ENCODE measurements around the gene CCDC142.

The CCDC142 gene

GRCh38 chr2:74441170-74441689, 41.6 kb downstream of the CCDC142 start:
- DNase-seq (ENCODE audit: low read depth): no peak

GRCh38 chr2:74440378-74441169, 42.2 kb downstream of the CCDC142 start:
- DNase-seq (ENCODE audit: low read depth): no peak

GRCh38 chr2:74439803-74440377, 42.9 kb downstream of the CCDC142 start:
- DNase-seq (ENCODE audit: low read depth): no peak

- DNase-seq (ENCODE audit: low read depth): no peak
Observed at GRCh38 chr2:74439373-74439772, 43.4 kb downstream of the CCDC142 start.

- no peak for DNase-seq (ENCODE audit: low read depth)
Observed at GRCh38 chr2:74438248-74438647, 44.5 kb downstream of the CCDC142 start.

GRCh38 chr2:74436848-74437695, 45.7 kb downstream of the CCDC142 start:
- DNase-seq (ENCODE audit: low read depth): no peak

GRCh38 chr2:74436111-74436805, 46.5 kb downstream of the CCDC142 start:
- no peak for DNase-seq (ENCODE audit: low read depth)

GRCh38 chr2:74430502-74430901, 52.3 kb downstream of the CCDC142 start:
- DNase-seq (ENCODE audit: low read depth): no peak

- no peak for DNase-seq (ENCODE audit: low read depth)
Observed at GRCh38 chr2:74429487-74430451, 53.0 kb downstream of the CCDC142 start.

GRCh38 chr2:74428675-74429074, 54.1 kb downstream of the CCDC142 start:
- DNase-seq (ENCODE audit: low read depth): no peak

GRCh38 chr2:74427551-74427950, 55.2 kb downstream of the CCDC142 start:
- DNase-seq (ENCODE audit: low read depth): no peak

GRCh38 chr2:74426181-74426758, 56.5 kb downstream of the CCDC142 start:
- no peak for DNase-seq (ENCODE audit: low read depth)

GRCh38 chr2:74425523-74425922, 57.3 kb downstream of the CCDC142 start:
- DNase-seq (ENCODE audit: low read depth): no peak

GRCh38 chr2:74424995-74425406, 57.8 kb downstream of the CCDC142 start:
- DNase-seq (ENCODE audit: low read depth): no peak

GRCh38 chr2:74424139-74424992, 58.4 kb downstream of the CCDC142 start:
- DNase-seq (ENCODE audit: low read depth): no peak

Data from non-pigmented ciliary epithelial cell (primary cell).